Activated naive CD4-positive, alpha-beta T cell (primary cell): ENCODE measurements around the gene STAT6.

ENCODE experiments used
- DNase-seq, 4 experiments: peaks; one replicate each; lab custom pipeline; 2025; lab: John Stamatoyannopoulos, UW

Gene STAT6

DNA sequence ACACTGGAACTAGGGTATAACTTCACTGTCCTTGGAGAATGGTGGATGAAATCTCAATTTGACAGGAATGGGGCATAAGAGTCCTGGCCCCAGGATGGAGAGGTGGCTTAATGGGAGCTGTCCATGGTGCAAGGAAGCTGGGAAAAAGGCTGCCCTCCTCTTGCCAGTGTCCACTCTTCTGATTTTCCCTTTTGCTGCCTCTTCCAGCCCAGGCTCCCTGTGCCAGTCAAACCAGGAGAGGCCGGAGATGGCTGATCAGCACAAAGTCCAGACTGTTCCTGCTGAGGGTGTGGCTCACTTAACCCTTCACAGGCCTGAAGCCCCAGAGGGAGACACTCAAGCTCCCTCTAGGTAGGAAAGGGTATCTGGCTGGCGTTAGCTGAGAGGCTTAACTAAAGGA, 61.3 kb downstream of the STAT6 start, which contains the start of gene MYO1A:
MYO1A (minus strand) TSS at position 240 of the 400 bp plus-strand sequence. CDS start 1,806 bp downstream, outside the sequence.
- DNase-seq, result no peak

DNA sequence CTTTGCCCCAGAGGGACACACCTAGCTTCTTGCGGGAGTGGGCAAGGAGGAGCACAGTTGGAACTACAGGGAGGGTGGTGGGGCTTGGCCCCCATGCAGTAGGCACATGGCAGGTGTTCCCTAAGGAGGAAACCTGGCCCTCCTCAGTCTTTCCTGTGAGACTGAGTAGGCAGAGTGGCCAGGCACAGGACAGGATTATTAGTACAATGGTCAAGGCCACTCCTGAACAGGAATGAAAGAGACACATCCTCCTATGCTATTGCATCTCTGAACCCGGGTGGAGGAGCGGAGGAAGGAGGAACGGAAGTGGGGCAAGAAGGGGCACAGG, 62.1 kb downstream of the STAT6 start:
- DNase-seq, result no peak

DNA sequence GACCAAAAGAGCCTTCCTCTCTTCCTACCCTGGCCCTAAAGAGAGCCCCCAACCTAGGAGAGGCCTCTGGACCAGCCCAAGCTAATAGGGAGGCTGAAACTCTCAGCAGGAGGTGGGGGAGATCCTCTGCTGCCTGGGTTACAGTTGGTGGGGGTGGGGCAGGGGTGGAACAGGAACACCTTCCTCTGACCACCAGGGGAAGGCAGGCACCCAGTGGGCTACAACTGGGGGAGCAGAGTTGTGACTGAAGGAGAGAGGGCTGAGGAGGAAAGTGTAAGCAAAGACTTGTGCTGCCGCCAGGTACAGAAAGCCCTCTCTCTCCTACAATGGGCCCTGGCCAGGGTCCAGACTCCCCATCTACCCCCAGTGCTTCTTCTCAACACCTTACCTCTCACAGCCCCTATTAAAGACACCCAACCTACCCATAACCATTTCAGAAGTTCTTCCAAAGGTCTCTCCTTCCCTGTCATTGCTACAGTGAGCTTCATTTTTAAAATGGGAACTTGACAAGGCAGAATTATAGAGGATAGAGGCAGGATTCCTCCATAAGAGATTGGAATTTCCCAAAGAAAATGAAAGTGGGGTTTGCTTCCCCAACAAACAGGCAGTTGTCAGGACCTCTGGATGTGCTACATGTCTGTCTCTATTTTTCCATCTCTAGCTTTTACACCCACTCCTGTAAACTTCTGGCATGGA, 62.6 kb downstream of the STAT6 start:
- DNase-seq, result no peak

DNA sequence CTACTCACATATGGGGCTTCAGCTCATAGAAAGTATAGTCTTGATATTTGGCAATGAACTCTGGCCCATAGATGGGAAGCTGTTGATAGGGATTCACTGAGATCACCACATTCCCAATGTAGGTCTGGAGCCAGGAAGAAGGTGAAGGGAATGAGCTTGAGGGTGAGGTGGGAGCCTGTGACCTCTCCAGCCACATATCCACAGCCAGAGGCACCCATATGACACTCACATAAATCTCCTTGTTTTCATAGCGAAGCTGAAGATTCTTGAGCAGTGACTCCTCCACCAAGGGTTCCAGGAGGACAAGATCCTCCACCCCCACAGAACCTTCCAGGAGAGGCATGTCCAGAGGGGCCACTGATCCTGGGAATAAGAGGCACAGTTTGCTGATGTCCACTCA, 63.2 kb downstream of the STAT6 start:
- no peak for DNase-seq

DNA sequence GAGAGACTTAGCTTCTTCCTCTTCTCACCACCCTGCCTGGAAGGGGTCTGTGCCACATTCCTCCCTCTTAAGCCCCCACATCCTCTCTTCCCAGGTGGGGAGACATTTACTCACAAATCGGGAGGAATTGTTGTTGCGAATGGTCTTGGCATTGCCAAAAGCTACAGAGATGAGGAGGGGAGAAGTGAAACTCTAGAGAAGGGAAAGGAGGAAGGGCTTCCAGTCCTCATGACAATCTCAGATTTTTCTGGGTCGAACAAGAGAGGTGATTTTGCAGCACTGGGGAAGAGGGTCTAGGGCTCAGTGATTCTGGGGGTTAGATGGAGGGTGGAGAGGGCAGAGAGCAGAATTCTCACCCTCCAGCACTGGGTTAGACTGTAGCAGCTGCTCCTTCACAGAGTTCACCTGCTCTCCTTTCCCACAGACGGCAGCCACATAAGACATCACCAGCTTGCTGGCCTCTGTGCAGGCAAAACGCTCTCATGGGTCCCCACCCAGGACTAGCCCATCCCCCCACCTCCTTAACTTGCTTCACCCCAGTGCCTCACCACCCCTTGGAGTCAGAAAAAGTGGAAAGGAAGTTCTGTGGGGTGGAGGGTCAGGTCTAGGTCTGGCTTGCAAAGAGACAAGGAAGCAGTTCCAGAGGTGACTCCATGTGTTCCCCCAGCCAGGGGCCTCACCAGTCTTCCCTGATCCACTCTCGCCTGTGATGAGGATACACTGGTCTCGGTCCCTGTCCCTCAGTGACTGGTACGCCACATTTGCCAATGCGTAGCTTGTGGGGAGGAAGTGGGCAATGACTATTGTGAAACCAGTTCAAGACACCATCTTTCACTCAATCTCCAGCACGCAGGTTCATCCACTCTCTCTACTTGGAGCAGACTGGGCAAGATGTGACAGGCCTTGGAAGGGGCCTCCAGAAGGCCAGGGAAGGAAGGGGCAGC, 63.9 kb downstream of the STAT6 start:
- no peak for DNase-seq

DNA sequence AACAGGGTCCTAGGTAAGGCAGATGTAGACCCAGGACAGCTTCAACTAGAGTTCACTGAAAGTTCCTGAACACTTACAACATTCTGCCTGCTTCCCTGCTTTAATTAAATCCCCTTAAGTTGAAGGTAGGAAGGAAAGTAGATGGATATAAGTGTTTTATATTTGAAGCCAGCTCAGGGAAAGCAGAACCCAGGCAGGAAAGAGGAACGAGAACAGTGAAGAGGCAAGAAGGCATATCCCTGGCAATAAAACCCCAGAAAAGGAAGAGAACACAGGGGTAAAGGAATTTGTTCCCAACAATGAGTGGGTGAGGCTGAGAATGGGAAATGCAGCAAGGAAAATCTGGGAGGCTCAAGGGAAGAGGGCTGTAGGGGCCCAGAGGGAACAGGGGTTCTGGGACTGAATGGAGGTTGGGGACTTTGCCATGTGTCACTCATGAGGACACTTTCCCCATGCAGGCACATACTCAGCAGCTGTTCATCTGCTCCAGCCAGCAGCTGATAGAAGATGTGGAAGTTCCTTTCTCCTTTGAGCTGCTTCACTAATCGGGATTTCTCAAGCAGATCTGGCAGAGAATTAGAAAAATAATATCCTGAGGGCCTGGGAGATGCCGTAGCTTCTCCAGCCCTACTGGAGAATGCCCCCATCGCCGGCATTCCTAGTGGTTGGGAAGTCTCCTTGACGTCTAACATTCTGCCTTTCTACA, 64.9 kb downstream of the STAT6 start:
- DNase-seq, result no peak
